ENCODE measurements around the gene AGPAT2.

AGPAT2 gene

GRCh38 chr9:136701668-136702053 lies 14.4 kb upstream of the AGPAT2 start:
- Histone ChIP-seq H3K27ac (peak overlapping the region; percentile 43), H3K9me3 (no peaks in the 10 kb centered on the region), H3K4me1 (ENCODE audit: control insufficient read depth in 1 of 2, insufficient read depth in 1 of 2, low read depth in 1 of 2, low read length in 1 of 2) (peaks cover 72 to 78% of the 10 kb centered on the region in 2 experiments), H3K27me3 (peaks cover 9% of the 10 kb centered on the region), H3K36me3 (no peaks in the 10 kb centered on the region), H3K4me3 (ENCODE audit: low read depth in 1 of 2, low read length in 1 of 2) (peak overlapping the region; percentile 21 to 36)
- TF ChIP-seq, protein P1, sequence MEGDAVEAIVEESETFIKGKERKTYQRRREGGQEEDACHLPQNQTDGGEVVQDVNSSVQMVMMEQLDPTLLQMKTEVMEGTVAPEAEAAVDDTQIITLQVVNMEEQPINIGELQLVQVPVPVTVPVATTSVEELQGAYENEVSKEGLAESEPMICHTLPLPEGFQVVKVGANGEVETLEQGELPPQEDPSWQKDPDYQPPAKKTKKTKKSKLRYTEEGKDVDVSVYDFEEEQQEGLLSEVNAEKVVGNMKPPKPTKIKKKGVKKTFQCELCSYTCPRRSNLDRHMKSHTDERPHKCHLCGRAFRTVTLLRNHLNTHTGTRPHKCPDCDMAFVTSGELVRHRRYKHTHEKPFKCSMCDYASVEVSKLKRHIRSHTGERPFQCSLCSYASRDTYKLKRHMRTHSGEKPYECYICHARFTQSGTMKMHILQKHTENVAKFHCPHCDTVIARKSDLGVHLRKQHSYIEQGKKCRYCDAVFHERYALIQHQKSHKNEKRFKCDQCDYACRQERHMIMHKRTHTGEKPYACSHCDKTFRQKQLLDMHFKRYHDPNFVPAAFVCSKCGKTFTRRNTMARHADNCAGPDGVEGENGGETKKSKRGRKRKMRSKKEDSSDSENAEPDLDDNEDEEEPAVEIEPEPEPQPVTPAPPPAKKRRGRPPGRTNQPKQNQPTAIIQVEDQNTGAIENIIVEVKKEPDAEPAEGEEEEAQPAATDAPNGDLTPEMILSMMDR (IDR thresholded peaks at IDR 0.05), result no peak

- Histone ChIP-seq H3K36me3 (no peaks in the 10 kb centered on the region), H3K27ac (peak overlapping the region; percentile 43), H3K9me3 (no peaks in the 10 kb centered on the region), H3K4me3 (ENCODE audit: low read depth in 1 of 2, low read length in 1 of 2) (peak overlapping the region; percentile 21 to 36), H3K27me3 (peaks cover 9% of the 10 kb centered on the region), H3K4me1 (ENCODE audit: control insufficient read depth in 1 of 2, insufficient read depth in 1 of 2, low read depth in 1 of 2, low read length in 1 of 2) (peaks cover 77 to 83% of the 10 kb centered on the region in 2 experiments)
- TF ChIP-seq, protein P1 (IDR thresholded peaks at IDR 0.05), result no peak
These were observed 13.9 kb upstream of the AGPAT2 start for GRCh38 chr9:136700959-136701667.

- TF ChIP-seq, protein P1 (IDR thresholded peaks at IDR 0.05), result no peak
- H3K9me3 ChIP-seq, result no peaks in the 10 kb centered on the region
- peak overlapping the region in 1 of 2 experiments; percentile 36 for H3K4me3 ChIP-seq (ENCODE audit: low read depth in 1 of 2, low read length in 1 of 2)
- H3K27me3 ChIP-seq, result peaks cover 9% of the 10 kb centered on the region
- H3K36me3 ChIP-seq, result no peaks in the 10 kb centered on the region
- H3K27ac ChIP-seq, result no peak overlapping the region
- H3K4me1 ChIP-seq (ENCODE audit: control insufficient read depth in 1 of 2, insufficient read depth in 1 of 2, low read depth in 1 of 2, low read length in 1 of 2), result peaks cover 81 to 86% of the 10 kb centered on the region in 2 experiments
These were observed 13.0 kb upstream of the AGPAT2 start for GRCh38 chr9:136700304-136700703.

DNA sequence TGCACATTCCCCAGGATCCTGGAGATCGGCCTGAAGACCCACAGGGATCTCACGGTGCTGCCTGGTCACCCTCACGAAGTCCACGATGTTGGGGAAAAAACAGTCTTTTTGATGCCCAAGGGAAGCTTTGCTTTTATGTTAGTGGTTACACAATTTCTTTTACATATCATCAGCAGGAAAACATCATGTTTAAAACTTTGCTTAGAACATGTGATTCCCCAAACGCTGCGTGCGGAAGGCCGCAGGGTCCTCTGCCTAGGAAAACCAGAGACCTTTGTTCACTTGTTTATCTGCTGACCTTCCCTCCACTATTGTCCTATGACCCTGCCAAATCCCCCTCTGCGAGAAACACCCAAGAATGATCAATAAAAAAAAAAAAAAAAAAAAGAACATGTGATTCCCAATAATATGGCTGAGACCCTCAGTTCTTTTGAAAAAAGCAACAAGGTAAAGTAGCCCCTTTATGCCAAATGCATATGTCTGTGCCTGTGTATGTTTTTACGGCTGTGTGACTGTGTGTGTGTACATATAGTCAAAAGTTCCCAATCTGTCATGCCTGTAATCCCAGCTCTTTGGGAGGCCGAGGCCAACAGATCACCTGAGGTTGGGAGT lies 11.5 kb upstream of the AGPAT2 start:
- peaks cover 9% of the 10 kb centered on the region for H3K27me3 ChIP-seq

GRCh38 chr9:136697821-136698526 lies 10.7 kb upstream of the AGPAT2 start:
- Histone ChIP-seq H3K4me1 (ENCODE audit: control insufficient read depth in 1 of 2, insufficient read depth in 1 of 2, low read depth in 1 of 2, low read length in 1 of 2) (peaks cover 69 to 82% of the 10 kb centered on the region in 2 experiments), H3K4me3 (ENCODE audit: low read depth in 1 of 2, low read length in 1 of 2) (peak overlapping the region; percentile 27 to 42), H3K36me3 (no peaks in the 10 kb centered on the region), H3K27me3 (peaks cover 9% of the 10 kb centered on the region), H3K9me3 (no peaks in the 10 kb centered on the region), H3K27ac (peak overlapping the region; percentile 74)
- TF ChIP-seq, protein P1 (IDR thresholded peaks at IDR 0.05), result no peak

More for the DNA sequence above, 11.5 kb upstream of the AGPAT2 start:
- Histone ChIP-seq H3K4me3 (ENCODE audit: low read depth in 1 of 2, low read length in 1 of 2) (peak overlapping the region in 1 of 2 experiments; percentile 27), H3K36me3 (no peaks in the 10 kb centered on the region), H3K4me1 (ENCODE audit: control insufficient read depth in 1 of 2, insufficient read depth in 1 of 2, low read depth in 1 of 2, low read length in 1 of 2) (peaks cover 76 to 88% of the 10 kb centered on the region in 2 experiments), H3K27ac (peak overlapping the region; percentile 74), H3K9me3 (no peaks in the 10 kb centered on the region)
- TF ChIP-seq, protein P1 (IDR thresholded peaks at IDR 0.05), result no peak
